Measurements from ENCODE around the gene RIMBP2.

DNA sequence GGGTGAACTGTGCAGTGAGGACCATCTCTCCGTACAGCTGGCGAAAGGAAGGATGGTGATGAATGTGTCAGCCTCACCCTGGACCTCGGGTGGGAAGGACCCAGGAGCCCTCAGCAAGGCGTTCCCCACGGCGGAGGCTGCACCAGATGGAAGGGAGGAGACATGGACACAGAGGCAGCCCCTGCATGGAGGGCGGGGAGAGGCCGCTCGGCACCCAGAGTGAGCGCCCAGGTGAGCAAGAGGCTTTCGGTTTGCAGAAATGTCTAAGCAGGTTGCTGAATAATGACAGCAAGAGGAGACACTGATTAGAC, 268.5 kb downstream of the RIMBP2 start:
- TF ChIP-seq, protein P1, sequence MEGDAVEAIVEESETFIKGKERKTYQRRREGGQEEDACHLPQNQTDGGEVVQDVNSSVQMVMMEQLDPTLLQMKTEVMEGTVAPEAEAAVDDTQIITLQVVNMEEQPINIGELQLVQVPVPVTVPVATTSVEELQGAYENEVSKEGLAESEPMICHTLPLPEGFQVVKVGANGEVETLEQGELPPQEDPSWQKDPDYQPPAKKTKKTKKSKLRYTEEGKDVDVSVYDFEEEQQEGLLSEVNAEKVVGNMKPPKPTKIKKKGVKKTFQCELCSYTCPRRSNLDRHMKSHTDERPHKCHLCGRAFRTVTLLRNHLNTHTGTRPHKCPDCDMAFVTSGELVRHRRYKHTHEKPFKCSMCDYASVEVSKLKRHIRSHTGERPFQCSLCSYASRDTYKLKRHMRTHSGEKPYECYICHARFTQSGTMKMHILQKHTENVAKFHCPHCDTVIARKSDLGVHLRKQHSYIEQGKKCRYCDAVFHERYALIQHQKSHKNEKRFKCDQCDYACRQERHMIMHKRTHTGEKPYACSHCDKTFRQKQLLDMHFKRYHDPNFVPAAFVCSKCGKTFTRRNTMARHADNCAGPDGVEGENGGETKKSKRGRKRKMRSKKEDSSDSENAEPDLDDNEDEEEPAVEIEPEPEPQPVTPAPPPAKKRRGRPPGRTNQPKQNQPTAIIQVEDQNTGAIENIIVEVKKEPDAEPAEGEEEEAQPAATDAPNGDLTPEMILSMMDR (IDR thresholded peaks at IDR 0.05; ENCODE audit: low read depth, low read length) = no peak
- no peak for TF ChIP-seq EZH2phosphoT487 (IDR thresholded peaks at IDR 0.05; ENCODE audit: low read depth)

Data from OCI-LY3 (cell line).